ENCODE measurements around the gene MPV17L. TPM values are rescaled to one million over a fixed set of nuclear protein-coding genes. Genes with fewer than 3 reads are reported as not detected.
"Not testable (repeated sequence)": the region's sequence is repeated elsewhere in the genome, so short reads cannot be mapped to it uniquely, and the experiment has no call there.

MPV17L gene
- total and polyA plus RNA-seq, 9 donors = 1.9 to 4.7 (median 3.0) TPM

DNA sequence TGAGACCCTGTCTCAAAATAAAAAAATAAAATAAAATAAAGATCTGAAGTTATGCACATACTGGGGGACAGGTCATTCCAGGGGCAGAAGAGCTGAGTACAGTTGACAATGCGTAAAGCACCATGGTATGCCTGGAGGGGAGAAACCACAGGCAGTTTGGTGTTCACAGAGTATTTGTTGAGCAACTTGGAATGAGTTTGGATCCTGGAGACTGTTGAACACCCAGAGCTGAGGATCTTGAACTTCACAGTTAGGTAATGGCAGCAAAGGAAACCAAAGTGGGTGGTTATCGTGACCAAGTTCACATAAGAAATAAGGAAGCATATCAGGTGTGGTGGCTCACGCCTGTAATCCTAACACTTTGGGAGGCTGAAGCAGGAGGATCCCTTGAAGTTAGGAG is 8.5 kb downstream of the MPV17L start:
- H3K36me3 ChIP-seq (ENCODE audit: control insufficient read depth, insufficient read depth, low read length); H3K27me3 ChIP-seq (ENCODE audit: control insufficient read depth, insufficient read depth, low read length); H3K4me1 ChIP-seq (ENCODE audit: control insufficient read depth, insufficient read depth, low read length); DNase-seq; H3K9me3 ChIP-seq (replicated peaks; ENCODE audit: control insufficient read depth, low read depth, low read length); H3K4me3 ChIP-seq (ENCODE audit: low read length); H3K27ac ChIP-seq (ENCODE audit: low read length): not testable (repeated sequence)
- 78% methylated on average over 3 of the region's 3 CpGs for WGBS (ENCODE audit: insufficient coverage)

DNA sequence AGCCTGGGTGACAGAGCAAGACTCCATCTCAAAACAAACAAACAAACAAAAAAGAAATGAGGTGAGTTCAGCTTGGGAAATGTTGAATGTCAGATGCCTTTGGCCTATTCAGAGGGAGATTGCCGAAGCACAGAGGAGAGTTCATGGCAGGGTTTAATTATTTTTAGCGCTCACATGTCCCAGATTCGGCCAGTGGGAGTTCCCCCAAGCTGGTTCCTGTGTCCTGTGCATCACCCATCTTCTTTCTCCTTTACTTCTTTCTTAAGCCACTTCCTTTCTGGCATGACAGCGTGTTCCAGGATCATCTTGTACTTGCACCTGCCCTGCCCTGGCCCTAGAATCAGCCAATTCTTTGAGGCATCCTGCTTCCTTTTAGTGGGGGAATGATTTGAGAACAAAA is 9.2 kb downstream of the MPV17L start:
- 57% methylated on average over 2 of the region's 4 CpGs for WGBS (ENCODE audit: insufficient coverage)
- H3K4me1 ChIP-seq (ENCODE audit: control insufficient read depth, insufficient read depth, low read length) = no peaks in the 10 kb centered on the region
- H3K27ac ChIP-seq (ENCODE audit: low read length) = no peak overlapping the region
- no peaks in the 10 kb centered on the region for H3K27me3 ChIP-seq (ENCODE audit: control insufficient read depth, insufficient read depth, low read length)
- peaks cover 3% of the 10 kb centered on the region for H3K36me3 ChIP-seq (ENCODE audit: control insufficient read depth, insufficient read depth, low read length)
- no peak for DNase-seq
- no peaks in the 10 kb centered on the region for H3K9me3 ChIP-seq (replicated peaks; ENCODE audit: control insufficient read depth, low read depth, low read length)
- H3K4me3 ChIP-seq (ENCODE audit: low read length) = no peak overlapping the region

DNA sequence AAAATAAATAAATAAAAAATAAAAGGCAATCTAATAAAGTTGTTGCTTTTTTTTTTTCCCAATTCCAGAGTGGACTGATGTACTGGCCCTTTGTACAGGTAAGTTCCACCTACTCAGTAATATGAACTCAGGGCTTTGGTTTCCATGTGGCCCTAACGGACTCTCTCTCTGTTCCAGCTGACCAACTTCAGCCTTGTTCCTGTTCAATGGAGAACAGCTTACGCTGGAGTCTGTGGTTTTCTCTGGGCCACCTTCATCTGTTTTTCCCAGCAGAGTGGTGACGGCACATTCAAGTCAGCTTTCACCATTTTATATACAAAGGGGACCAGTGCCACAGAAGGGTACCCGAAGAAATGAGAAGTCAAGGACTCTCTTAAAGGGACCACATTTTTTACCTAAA is 12.2 kb downstream of the MPV17L start:
- H3K9me3 ChIP-seq (replicated peaks; ENCODE audit: control insufficient read depth, low read depth, low read length); H3K4me1 ChIP-seq (ENCODE audit: control insufficient read depth, insufficient read depth, low read length); H3K27me3 ChIP-seq (ENCODE audit: control insufficient read depth, insufficient read depth, low read length); H3K4me3 ChIP-seq (ENCODE audit: low read length); H3K27ac ChIP-seq (ENCODE audit: low read length); H3K36me3 ChIP-seq (ENCODE audit: control insufficient read depth, insufficient read depth, low read length); DNase-seq: not testable (repeated sequence)
- 59% methylated on average over 2 of the region's 4 CpGs for WGBS (ENCODE audit: insufficient coverage)

DNA sequence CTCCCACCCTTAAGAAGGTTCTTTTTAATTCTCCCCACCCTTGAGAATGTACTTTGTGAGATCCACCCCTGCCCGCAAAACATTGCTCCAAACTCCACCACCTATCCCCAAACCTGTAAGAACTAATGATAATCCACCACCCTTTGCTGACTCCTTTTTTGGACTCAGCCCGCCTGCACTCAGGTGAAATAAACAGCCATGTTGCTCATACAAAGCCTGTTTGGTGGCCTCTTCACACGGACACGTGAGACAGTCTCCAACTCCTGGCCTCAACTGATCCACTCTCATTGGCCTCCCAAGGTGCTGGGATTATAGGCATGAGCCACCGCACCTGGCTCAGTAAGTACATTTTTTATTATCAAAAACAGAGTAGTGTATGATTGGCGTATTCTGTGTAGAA is 13.9 kb downstream of the MPV17L start:
- H3K4me3 ChIP-seq (ENCODE audit: low read length); H3K36me3 ChIP-seq (ENCODE audit: control insufficient read depth, insufficient read depth, low read length); H3K27ac ChIP-seq (ENCODE audit: low read length); DNase-seq; H3K27me3 ChIP-seq (ENCODE audit: control insufficient read depth, insufficient read depth, low read length); H3K4me1 ChIP-seq (ENCODE audit: control insufficient read depth, insufficient read depth, low read length); H3K9me3 ChIP-seq (replicated peaks; ENCODE audit: control insufficient read depth, low read depth, low read length): not testable (repeated sequence)
- WGBS (ENCODE audit: insufficient coverage) = 89% methylated on average over 4 of the region's 6 CpGs

DNA sequence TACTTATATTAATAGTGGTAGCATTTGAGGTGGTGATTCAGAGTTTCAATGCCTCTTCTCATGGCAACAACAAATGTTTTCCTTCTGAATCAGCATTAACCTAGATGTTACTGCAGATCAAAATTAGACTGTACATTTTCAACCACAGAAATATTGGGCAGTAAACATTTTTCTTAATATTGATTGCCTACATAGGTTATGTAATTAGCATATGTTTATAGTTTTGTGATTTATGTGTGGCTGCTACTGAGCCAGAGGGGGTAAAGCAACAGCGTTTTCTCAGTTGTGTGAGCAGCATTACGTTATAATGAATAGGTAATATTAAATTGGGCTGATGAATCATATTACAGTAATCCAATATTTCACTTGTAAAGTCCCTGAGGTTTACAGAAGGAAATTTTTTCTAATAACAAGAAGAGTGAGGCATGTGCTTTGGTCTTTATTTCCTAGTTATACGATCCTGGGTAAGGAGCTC is 20.0 kb downstream of the MPV17L start:
- no peaks in the 10 kb centered on the region for H3K4me1 ChIP-seq (ENCODE audit: control insufficient read depth, insufficient read depth, low read length)
- WGBS (ENCODE audit: insufficient coverage) = no CpG with 5 or more reads among the region's 3 CpGs
- no peak for DNase-seq
- H3K36me3 ChIP-seq (ENCODE audit: control insufficient read depth, insufficient read depth, low read length) = no peaks in the 10 kb centered on the region
- no peaks in the 10 kb centered on the region for H3K9me3 ChIP-seq (replicated peaks; ENCODE audit: control insufficient read depth, low read depth, low read length)
- H3K4me3 ChIP-seq (ENCODE audit: low read length) = no peak overlapping the region
- H3K27me3 ChIP-seq (ENCODE audit: control insufficient read depth, insufficient read depth, low read length) = no peaks in the 10 kb centered on the region
- no peak overlapping the region for H3K27ac ChIP-seq (ENCODE audit: low read length)

DNA sequence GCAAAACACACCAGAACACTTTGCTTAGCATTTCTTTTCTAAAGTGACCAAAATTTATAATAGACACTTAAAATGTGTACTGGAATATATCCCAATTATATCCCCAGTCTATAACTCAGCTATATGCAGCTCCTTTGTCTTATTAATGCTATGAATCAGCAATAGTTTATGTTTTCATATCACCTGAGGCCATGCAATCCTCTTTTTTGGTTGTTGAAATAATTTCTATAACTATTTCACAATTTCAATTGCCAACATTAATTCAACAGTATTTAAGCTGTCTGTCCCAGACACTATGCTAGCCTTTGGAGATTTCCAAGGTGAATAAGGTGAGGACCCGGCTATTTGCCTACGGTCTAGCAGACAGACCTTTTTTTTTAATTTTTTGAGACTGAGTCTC is 21.6 kb downstream of the MPV17L start:
- DNase-seq = no peak
- H3K9me3 ChIP-seq (replicated peaks; ENCODE audit: control insufficient read depth, low read depth, low read length) = no peaks in the 10 kb centered on the region
- no peaks in the 10 kb centered on the region for H3K36me3 ChIP-seq (ENCODE audit: control insufficient read depth, insufficient read depth, low read length)
- H3K27ac ChIP-seq (ENCODE audit: low read length) = no peak overlapping the region
- H3K27me3 ChIP-seq (ENCODE audit: control insufficient read depth, insufficient read depth, low read length) = no peaks in the 10 kb centered on the region
- 68% methylated on average over 2 of the region's 2 CpGs for WGBS (ENCODE audit: insufficient coverage)
- H3K4me3 ChIP-seq (ENCODE audit: low read length) = no peak overlapping the region
- no peaks in the 10 kb centered on the region for H3K4me1 ChIP-seq (ENCODE audit: control insufficient read depth, insufficient read depth, low read length)

DNA sequence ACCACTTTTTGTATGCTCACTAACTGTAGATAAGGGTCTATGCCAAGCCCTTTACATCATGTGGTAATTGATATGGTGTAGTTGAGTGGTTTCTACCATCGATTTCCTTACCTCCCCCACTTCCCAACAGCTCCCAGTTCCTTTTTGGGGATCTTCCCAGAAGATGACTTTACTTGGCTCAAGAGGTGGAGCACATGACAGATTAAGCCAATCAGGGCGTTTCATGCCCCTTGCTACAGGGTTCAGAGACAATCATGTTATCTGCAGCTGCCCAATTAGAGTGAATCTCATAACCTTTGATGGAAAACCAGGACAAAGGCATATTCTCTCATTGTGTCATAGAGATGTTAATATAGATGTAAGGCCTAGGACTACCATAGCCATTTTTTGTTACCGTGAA is 22.7 kb downstream of the MPV17L start:
- Histone ChIP-seq H3K27me3 (ENCODE audit: control insufficient read depth, insufficient read depth, low read length) (no peaks in the 10 kb centered on the region), H3K4me3 (ENCODE audit: low read length) (no peak overlapping the region), H3K27ac (ENCODE audit: low read length) (no peak overlapping the region), H3K36me3 (ENCODE audit: control insufficient read depth, insufficient read depth, low read length) (no peaks in the 10 kb centered on the region), H3K4me1 (ENCODE audit: control insufficient read depth, insufficient read depth, low read length) (no peaks in the 10 kb centered on the region), H3K9me3 (replicated peaks; ENCODE audit: control insufficient read depth, low read depth, low read length) (no peaks in the 10 kb centered on the region)
- DNase-seq = no peak
- 80% methylated on average over 1 of the region's 3 CpGs for WGBS (ENCODE audit: insufficient coverage)

DNA sequence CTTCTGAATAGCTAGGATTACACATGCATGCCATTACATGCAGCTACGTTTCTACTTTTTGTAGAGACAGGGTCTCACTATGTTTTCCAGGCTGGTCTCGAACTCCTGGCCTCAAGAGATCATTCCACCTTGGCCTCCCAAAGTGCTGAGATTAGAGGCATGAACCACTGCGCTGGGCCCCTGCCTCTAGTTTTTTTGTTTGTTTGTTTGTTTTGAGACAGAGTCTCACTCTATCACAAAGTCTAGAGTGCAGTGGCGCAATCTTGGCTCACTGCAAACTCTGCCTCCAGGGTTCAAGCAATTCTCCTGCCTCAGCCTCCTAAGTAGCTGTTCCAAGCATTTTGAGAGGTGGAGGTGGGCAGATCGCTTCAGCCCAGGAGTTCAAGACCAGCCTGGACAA is 26.1 kb downstream of the MPV17L start:
- not testable (repeated sequence) for DNase-seq; H3K4me3 ChIP-seq (ENCODE audit: low read length); H3K9me3 ChIP-seq (replicated peaks; ENCODE audit: control insufficient read depth, low read depth, low read length); H3K36me3 ChIP-seq (ENCODE audit: control insufficient read depth, insufficient read depth, low read length); H3K27me3 ChIP-seq (ENCODE audit: control insufficient read depth, insufficient read depth, low read length); H3K4me1 ChIP-seq (ENCODE audit: control insufficient read depth, insufficient read depth, low read length); H3K27ac ChIP-seq (ENCODE audit: low read length)
- 42% methylated on average over 2 of the region's 5 CpGs for WGBS (ENCODE audit: insufficient coverage)

DNA sequence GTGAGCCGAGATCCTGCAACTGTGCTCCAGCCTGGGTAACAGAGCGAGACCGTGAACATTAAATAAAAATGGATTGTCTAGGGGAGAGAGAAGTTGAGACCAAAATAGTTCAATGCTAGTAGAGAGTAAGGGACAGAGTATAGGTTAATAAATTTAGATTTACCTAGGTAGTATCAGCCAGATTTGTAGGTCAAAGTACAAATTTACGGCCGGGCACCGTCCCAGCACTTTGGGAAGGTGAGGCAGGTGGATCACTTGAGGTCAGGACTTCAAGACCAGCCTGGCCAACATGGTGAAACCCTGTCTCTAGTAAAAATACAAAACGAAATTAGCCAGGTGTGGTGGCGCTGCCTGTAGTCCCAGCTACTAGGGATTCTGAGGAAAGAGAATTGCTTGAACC is 26.7 kb downstream of the MPV17L start:
- no peak for DNase-seq
- H3K4me1 ChIP-seq (ENCODE audit: control insufficient read depth, insufficient read depth, low read length) = no peaks in the 10 kb centered on the region
- 91% methylated on average over 8 of the region's 8 CpGs for WGBS (ENCODE audit: insufficient coverage)
- H3K27me3 ChIP-seq (ENCODE audit: control insufficient read depth, insufficient read depth, low read length) = no peaks in the 10 kb centered on the region
- no peak overlapping the region for H3K4me3 ChIP-seq (ENCODE audit: low read length)
- no peaks in the 10 kb centered on the region for H3K9me3 ChIP-seq (replicated peaks; ENCODE audit: control insufficient read depth, low read depth, low read length)
- H3K36me3 ChIP-seq (ENCODE audit: control insufficient read depth, insufficient read depth, low read length) = no peaks in the 10 kb centered on the region
- H3K27ac ChIP-seq (ENCODE audit: low read length) = no peak overlapping the region

DNA sequence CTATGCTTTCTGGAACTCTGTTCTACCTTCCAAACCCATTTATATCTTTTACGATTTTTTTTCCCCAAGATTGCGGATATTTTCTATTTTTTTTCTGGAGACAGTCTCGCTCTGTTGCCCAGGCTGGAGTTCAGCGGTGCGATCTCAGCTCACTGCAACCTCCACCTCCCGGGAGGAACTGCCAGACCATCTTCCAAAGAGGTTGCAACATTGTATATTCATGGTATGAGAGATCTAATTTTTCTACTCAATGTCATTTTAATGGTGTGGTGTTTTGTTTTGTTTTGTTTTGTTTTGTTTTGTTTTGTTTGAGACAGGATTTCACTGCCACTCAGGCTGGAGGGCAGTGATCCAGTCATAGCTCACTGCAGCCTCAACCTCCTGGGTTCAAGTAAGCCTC is 30.3 kb downstream of the MPV17L start:
- Histone ChIP-seq H3K36me3 (ENCODE audit: control insufficient read depth, insufficient read depth, low read length) (no peaks in the 10 kb centered on the region), H3K27me3 (ENCODE audit: control insufficient read depth, insufficient read depth, low read length) (no peaks in the 10 kb centered on the region), H3K4me1 (ENCODE audit: control insufficient read depth, insufficient read depth, low read length) (no peaks in the 10 kb centered on the region), H3K9me3 (replicated peaks; ENCODE audit: control insufficient read depth, low read depth, low read length) (no peaks in the 10 kb centered on the region), H3K27ac (ENCODE audit: low read length) (no peak overlapping the region), H3K4me3 (ENCODE audit: low read length) (no peak overlapping the region)
- no peak for DNase-seq
- WGBS (ENCODE audit: insufficient coverage) = 88% methylated on average over 1 of the region's 6 CpGs

DNA sequence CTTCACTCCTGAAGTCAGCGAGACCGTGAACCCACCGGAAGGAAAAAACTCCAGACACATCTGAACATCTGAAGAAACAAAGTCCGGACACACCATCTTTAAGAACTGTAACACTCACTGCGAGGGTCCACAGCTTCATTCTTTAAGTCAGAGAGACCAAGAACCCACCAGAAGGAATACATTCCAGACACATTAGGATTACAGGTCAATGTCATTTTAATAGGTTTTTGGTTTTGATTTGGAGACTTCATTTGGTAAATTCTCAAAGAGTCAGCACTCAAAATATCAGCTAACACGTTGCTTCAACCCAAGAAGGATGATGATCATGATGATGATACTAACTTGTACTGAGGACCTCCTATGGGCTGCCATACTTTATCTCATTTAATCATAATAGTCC is 31.2 kb downstream of the MPV17L start:
- Histone ChIP-seq H3K27ac (ENCODE audit: low read length) (no peak overlapping the region), H3K9me3 (replicated peaks; ENCODE audit: control insufficient read depth, low read depth, low read length) (no peaks in the 10 kb centered on the region), H3K36me3 (ENCODE audit: control insufficient read depth, insufficient read depth, low read length) (no peaks in the 10 kb centered on the region), H3K27me3 (ENCODE audit: control insufficient read depth, insufficient read depth, low read length) (no peaks in the 10 kb centered on the region), H3K4me1 (ENCODE audit: control insufficient read depth, insufficient read depth, low read length) (no peaks in the 10 kb centered on the region), H3K4me3 (ENCODE audit: low read length) (no peak overlapping the region)
- WGBS (ENCODE audit: insufficient coverage) = 83% methylated on average over 3 of the region's 6 CpGs
- DNase-seq = no peak
